HAP-1 (cell line): Measurements from ENCODE around the gene FGF3.

Experiments used
- DNase-seq, 2 experiments: peaks; one replicate each; pipeline ENCODE4 v3.0.0-alpha.2; 2016 to 2020; ENCODE audit warnings: low spot score in 2 of 2
- H3K27me3 ChIP-seq: fragments of 250-450 bp; sonication (Bioruptor Pico); 2 replicates; pipeline ENCODE4 v1.5.1; 2020; ENCODE audit warnings: low read depth, mild to moderate bottlenecking, moderate library complexity
- H3K36me3 ChIP-seq: fragments of 250-450 bp; sonication (Bioruptor Pico); replicated peaks from 2 replicates; pipeline ENCODE4 v1.5.1; 2020; ENCODE audit warnings: mild to moderate bottlenecking
- H3K4me1 ChIP-seq: fragments of 250-450 bp; sonication (Bioruptor Pico); 2 replicates; pipeline ENCODE4 v1.5.1; 2020; ENCODE audit warnings: mild to moderate bottlenecking
- H3K4me3 ChIP-seq: fragments of 250-450 bp; sonication (Bioruptor Pico); 2 replicates; pipeline ENCODE4 v1.5.1; 2020; ENCODE audit warnings: mild to moderate bottlenecking, moderate library complexity
- H3K9me3 ChIP-seq: fragments of 250-450 bp; sonication (Bioruptor Pico); 2 replicates; pipeline ENCODE4 v1.5.1; 2020; ENCODE audit warnings: mild to moderate bottlenecking, moderate library complexity
- in situ Hi-C: fragments of 300-500 bp; cut with MboI; formaldehyde crosslinking; loops from 3 replicates; pipeline ENCODE4 v1.14.3; 2020; ENCODE audit warnings: low sequenced_read_pairs, inconsistent platforms, mixed read lengths

FGF3 gene

DNA sequence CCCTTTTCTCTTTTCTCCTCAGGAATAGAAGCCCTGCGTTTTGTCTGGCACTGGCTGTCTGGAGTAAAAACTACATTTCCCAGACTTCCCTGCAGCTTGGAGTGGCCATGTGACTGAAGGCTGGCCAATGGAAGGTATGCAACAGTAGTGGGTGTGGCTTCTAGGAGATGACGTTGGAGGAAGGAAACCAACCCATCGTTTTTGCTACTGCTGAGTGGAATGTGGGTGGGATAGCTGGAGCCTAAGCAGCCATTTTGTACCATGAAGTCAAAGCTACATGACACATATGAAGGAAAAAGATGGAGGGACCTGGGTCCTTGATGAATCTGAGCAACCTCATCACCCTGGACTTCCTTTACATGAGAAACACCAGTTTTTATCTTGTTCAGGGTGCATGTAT, 19.6 kb downstream of the FGF3 start:
- H3K36me3 ChIP-seq: no peaks in the 10 kb centered on the region
- in situ Hi-C loops: no loop called here
- H3K4me1 ChIP-seq: no peaks in the 10 kb centered on the region
- DNase-seq: peak; percentile 31 to 38
- no peaks in the 10 kb centered on the region for H3K27me3 ChIP-seq
- H3K4me3 ChIP-seq: no peak overlapping the region
- H3K9me3 ChIP-seq: no peaks in the 10 kb centered on the region; the same call in 1 of the 2 replicates

- Histone ChIP-seq H3K9me3 (no peaks in the 10 kb centered on the region; the same call in 1 of the 2 replicates), H3K36me3 (no peaks in the 10 kb centered on the region), H3K4me3 (no peak overlapping the region), H3K4me1 (no peaks in the 10 kb centered on the region), H3K27me3 (no peaks in the 10 kb centered on the region)
- in situ Hi-C loops: no loop called here
- DNase-seq: no peak
These were observed 20.1 kb downstream of the FGF3 start for GRCh38 chr11:69799097-69799496.

DNA sequence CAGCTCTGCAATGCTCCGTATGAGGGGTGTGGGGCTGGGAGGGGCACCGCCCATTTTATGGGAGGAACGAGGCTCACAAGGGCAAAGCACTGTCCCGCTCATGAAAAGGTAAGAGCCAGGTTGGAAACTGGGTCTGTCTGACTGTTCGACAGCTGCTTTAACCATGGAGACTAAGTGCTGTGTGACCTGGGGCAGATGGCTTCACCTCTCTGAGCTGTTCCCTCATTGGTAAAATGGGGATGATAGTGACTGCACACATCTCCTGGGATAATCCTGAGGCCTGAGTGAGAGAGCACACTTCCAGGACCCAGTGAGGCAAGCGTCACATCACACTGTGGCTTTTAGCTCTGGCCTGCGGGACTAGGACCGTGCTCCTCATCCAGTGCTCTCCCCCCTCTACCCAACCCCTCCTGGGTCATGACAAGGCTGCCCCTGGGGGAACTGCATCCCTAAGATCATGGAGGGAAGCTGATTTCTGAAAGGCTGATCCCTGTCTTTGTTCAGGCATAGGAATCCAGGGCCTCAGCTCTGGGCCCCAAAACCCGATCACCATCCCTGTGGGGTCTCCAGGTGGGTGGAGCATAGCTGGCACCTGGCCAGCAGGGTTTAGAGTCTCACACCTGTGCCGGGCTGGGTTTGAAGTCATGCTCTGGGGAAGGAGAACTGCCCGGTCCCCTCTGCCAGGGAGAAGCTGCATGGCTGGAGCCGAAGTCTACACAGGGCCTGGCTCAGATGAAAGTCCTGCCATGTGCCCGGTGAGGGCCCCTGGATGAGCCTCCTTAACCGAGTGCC, 21.3 kb downstream of the FGF3 start:
- H3K9me3 ChIP-seq: no peaks in the 10 kb centered on the region; the same call in 1 of the 2 replicates
- H3K36me3 ChIP-seq: no peaks in the 10 kb centered on the region
- no peaks in the 10 kb centered on the region for H3K27me3 ChIP-seq
- DNase-seq: no peak
- in situ Hi-C loops: no loop called here
- no peak overlapping the region for H3K4me3 ChIP-seq
- no peaks in the 10 kb centered on the region for H3K4me1 ChIP-seq

DNA sequence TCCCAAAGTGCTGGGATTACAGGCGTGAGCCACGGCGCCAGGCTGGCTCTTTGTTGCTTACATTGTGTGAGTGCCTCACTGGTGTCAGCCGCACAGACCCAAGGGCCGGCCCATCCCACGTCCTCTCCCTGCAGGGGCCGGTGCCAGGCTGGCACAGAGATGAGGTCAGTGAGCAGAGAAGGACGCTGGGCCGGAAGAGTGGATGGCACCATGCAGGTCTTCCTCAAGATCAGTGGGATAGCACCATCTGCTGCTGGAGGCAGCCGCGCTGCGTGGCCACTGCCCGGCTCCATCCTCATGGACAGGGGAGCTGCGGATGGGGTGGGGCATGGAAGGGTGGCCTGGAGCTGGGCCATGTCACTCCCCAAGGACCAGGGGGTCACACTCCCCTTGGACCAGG, 22.1 kb downstream of the FGF3 start:
- no peaks in the 10 kb centered on the region for H3K27me3 ChIP-seq
- DNase-seq: no peak
- H3K4me3 ChIP-seq: no peak overlapping the region
- H3K36me3 ChIP-seq: no peaks in the 10 kb centered on the region
- no peaks in the 10 kb centered on the region for H3K4me1 ChIP-seq
- no peaks in the 10 kb centered on the region; the same call in 1 of the 2 replicates for H3K9me3 ChIP-seq
- in situ Hi-C loops: no loop called here

DNA sequence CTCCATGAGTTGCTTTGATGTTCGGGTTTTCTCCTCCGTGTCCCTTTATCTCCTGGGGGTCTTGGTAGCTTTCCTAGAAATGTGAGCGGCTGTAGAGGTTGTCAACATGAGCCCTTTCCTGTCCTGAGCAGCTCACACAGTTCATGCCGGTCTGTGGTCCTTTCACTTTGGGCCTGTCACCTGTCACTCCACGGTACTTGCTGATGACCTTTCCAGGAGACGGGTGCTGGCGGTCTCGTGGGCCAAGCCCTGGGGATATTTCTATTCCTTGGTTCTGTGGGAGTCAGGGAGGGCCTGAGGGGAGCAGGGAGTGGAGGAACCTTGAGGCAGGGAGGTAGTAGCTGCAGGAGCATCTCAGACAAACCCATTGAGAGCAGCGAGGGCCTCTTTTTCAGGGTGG, 23.2 kb downstream of the FGF3 start:
- DNase-seq: no peak
- Histone ChIP-seq H3K4me3 (no peak overlapping the region), H3K36me3 (no peaks in the 10 kb centered on the region), H3K9me3 (no peaks in the 10 kb centered on the region; the same call in 1 of the 2 replicates), H3K4me1 (no peaks in the 10 kb centered on the region), H3K27me3 (no peaks in the 10 kb centered on the region)
- in situ Hi-C loops: no loop called here

DNA sequence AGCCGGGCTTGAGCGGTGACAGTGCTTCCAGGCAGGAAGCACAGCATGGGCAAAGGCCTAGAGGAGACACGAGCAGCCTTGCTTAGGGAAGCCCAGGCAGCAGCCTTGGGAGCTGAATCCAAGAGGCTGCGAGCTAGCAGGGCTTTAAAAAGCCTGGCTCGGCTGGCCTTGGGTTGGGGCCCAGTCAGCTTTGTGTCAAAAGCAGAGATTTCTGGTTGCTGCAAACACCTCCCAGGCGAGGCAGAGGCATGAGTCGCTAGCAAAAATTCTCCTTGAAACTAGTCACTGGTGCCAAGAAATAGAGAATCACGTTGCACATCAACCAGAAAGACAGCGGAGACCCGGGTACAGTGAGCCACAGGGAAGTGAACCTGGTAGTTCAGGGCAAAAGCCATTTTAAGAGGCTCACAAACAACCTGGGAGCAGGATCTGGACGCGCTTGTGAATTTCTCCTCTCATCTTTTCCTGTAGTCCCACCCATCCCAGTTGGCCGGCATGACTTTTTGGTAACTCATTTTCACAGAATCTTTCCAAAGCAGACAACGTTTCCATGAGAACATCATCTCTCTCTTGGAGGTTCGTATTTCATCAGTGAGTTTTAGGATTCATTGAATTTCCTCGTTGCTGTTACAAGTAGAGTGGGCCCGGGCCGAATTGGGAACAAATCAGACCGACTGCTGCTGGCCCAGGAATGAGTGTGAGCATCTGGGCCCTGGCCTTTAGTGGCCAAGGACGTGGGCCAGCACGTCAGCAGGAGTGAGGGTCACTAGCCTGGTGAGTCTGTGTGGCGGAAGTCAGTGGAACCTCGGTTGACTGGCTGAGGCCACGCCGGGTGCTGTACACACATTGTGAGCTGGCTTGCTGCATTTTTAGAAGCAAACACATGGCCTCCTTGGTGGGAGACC, 27.7 kb downstream of the FGF3 start:
- DNase-seq: no peak
- H3K4me1 ChIP-seq: no peaks in the 10 kb centered on the region
- no peaks in the 10 kb centered on the region for H3K9me3 ChIP-seq
- no peaks in the 10 kb centered on the region for H3K27me3 ChIP-seq
- H3K4me3 ChIP-seq: no peak overlapping the region
- H3K36me3 ChIP-seq: no peaks in the 10 kb centered on the region
- in situ Hi-C loops: no loop called here

- Histone ChIP-seq H3K27me3 (no peaks in the 10 kb centered on the region), H3K4me1 (no peaks in the 10 kb centered on the region), H3K4me3 (no peak overlapping the region), H3K36me3 (no peaks in the 10 kb centered on the region), H3K9me3 (no peaks in the 10 kb centered on the region)
- no peak for DNase-seq
- in situ Hi-C loops: no loop called here
These were observed 30.3 kb downstream of the FGF3 start for GRCh38 chr11:69788956-69789355.

DNA sequence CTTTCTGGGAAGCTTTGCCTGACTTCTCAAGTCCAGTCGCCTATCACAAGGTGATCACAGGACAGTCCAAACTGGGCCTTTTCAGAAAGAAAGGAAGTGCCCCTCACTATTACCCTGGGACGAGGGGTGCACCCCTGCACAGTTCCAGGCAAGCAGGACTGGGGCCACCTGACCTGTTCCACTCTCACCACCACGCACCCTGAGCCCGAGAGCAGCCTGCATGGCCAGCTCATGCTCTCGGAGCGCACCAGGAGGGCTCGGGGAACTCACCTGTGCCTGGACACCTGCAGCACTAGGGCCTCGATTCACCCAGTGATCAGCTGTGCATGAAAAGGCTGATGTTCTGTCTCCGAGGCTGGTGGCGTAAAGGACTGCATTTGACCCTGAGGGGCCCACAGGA, 31.3 kb downstream of the FGF3 start:
- H3K4me1 ChIP-seq: no peaks in the 10 kb centered on the region
- H3K36me3 ChIP-seq: no peaks in the 10 kb centered on the region
- no peaks in the 10 kb centered on the region for H3K9me3 ChIP-seq
- H3K4me3 ChIP-seq: no peak overlapping the region
- no peaks in the 10 kb centered on the region for H3K27me3 ChIP-seq
- in situ Hi-C loops: no loop called here
- DNase-seq: no peak

- Histone ChIP-seq H3K36me3 (no peaks in the 10 kb centered on the region), H3K4me3 (no peak overlapping the region), H3K9me3 (no peaks in the 10 kb centered on the region), H3K27me3 (no peaks in the 10 kb centered on the region), H3K4me1 (no peaks in the 10 kb centered on the region)
- no peak for DNase-seq
- in situ Hi-C loops: no loop called here
These were observed 31.8 kb downstream of the FGF3 start for GRCh38 chr11:69787457-69787856.

DNA sequence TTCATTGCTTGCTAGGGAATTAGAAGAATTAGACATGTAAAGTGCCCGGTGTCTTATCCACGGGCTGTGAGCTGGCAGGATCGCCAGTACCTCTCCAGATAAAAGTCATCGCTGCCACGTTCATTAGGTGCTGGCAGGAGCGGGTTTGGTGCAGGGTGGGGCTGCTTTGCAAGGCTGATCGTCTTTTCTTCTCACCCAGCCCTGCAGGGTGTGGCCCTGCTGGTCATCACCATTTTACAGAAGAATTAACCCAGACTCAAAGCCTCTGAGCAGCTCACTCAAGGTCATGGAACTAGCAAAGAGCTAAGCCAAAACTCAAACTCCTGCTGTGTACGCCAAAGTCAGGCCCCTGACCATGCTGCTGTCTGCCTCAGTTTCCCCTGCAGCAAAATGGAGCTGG, 38.0 kb downstream of the FGF3 start:
- in situ Hi-C loops: no loop called here
- Histone ChIP-seq H3K4me3 (no peak overlapping the region), H3K9me3 (no peaks in the 10 kb centered on the region), H3K4me1 (no peaks in the 10 kb centered on the region), H3K27me3 (no peaks in the 10 kb centered on the region), H3K36me3 (no peaks in the 10 kb centered on the region)
- no peak for DNase-seq

- Histone ChIP-seq H3K36me3 (no peaks in the 10 kb centered on the region), H3K4me3 (no peak overlapping the region), H3K4me1 (no peaks in the 10 kb centered on the region), H3K27me3 (no peaks in the 10 kb centered on the region), H3K9me3 (no peaks in the 10 kb centered on the region)
- in situ Hi-C loops: no loop called here
- no peak for DNase-seq
These were observed 40.8 kb downstream of the FGF3 start for GRCh38 chr11:69778373-69778772.

DNA sequence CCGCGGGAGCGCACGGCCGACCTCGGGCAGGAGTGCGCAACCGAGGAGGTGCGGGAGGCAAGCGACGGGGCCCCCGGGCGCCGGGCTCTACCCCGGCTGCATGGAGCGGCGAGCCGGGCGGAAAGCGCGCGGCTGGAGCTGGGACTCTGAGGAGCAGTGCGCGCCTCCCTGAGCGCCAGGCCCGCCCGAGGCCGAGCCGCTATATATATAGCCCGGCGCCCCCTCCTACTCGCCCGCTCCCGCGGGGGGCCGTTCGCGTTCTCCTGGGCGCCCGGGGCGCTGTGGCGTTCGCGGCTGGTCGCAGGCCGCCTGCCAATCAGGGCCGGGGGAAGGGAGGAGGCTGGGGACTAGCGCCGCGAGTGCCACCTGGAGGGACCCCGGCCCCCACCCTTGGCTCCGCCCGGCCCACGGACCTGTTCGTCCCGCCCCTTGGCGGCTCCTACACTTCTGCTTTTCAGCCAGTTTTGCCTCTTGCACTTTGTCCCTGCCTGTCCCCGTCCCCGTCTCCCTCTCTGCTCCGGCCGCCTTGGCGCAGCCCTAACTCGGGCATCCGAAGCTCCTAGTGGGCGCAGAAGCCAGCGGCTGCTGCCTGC, 44.0 kb downstream of the FGF3 start, which contains the start of gene FGF4:
Gene FGF4, minus strand, starts transcription at position 179 of the 593 bp plus-strand sequence. CDS start 257 bp downstream, outside the sequence.
- H3K9me3 ChIP-seq: no peaks in the 10 kb centered on the region
- H3K36me3 ChIP-seq: no peaks in the 10 kb centered on the region
- peak in 1 of 2 experiments; percentile 25 for DNase-seq
- no peaks in the 10 kb centered on the region for H3K27me3 ChIP-seq
- in situ Hi-C loops: no loop called here
- peaks cover 21% of the 10 kb centered on the region for H3K4me1 ChIP-seq
- 0 out of 2 replicates have a peak within 1 kb of the TSS, but pooled peaks have one; percentile 4 for H3K4me3 ChIP-seq

GRCh38 chr11:69774354-69775162, 44.7 kb downstream of the FGF3 start:
- Histone ChIP-seq H3K36me3 (no peaks in the 10 kb centered on the region), H3K9me3 (no peaks in the 10 kb centered on the region), H3K4me3 (no peak overlapping the region), H3K27me3 (no peaks in the 10 kb centered on the region), H3K4me1 (peaks cover 25% of the 10 kb centered on the region)
- DNase-seq: no peak
- in situ Hi-C loops: no loop called here
